Thyroid gland (tissue), 4 donors: Measurements from ENCODE around the gene FHIT. TPM values are rescaled to one million over a fixed set of nuclear protein-coding genes. Genes with fewer than 3 reads are reported as not detected.
A peak's percentile ranks its signal among the peaks of the same experiment; 100 is the strongest.

ENCODE experiments used
- DNase-seq, 2 donors: peaks; one replicate each; pipeline ENCODE4 v3.0.0-alpha.2; 2019
- H3K27ac ChIP-seq, 3 donors: fragments of 200-600 bp; sonication (generic); 1 replicate in 2 of 3; 2 replicates in 1 of 3; pipeline ENCODE4 v1.5.1; 2016 to 2019; ENCODE audit warnings: mild to moderate bottlenecking in 1 of 3, moderate library complexity in 1 of 3
- H3K27me3 ChIP-seq: fragments of 200-600 bp; sonication (generic); one replicate; pipeline ENCODE4 v1.5.1; 2019
- H3K36me3 ChIP-seq, 2 donors: fragments of 200-600 bp; sonication (generic); one replicate each; pipeline ENCODE4 v1.5.1; 2016 to 2019
- H3K4me1 ChIP-seq, 2 donors: fragments of 200-600 bp; sonication (generic); one replicate each; pipeline ENCODE4 v1.5.1; 2017 to 2019
- H3K4me3 ChIP-seq, 3 donors: fragments of 200-600 bp; sonication (generic); replicated peaks in 1 of 3; 1 replicate in 2 of 3; 2 replicates in 1 of 3; pipeline ENCODE4 v1.5.1; 2016; ENCODE audit warnings: mild to moderate bottlenecking in 1 of 3
- H3K9me3 ChIP-seq: fragments of 200-600 bp; sonication (generic); one replicate; pipeline ENCODE4 v1.5.1; 2017
- CTCF ChIP-seq, 6 experiments: fragments of 200-600 bp in 3 of 6; fragments of 450-650 bp in 3 of 6; sonication (generic) in 3 of 6; IDR thresholded peaks; one replicate each; pipeline ENCODE4 v1.5.1; 2016 to 2019; ENCODE audit warnings: antibody characterized with exemption in 6 of 6, mild to moderate bottlenecking in 2 of 6, inconsistent platforms in 1 of 6, moderate library complexity in 1 of 6
- POLR2A ChIP-seq, 2 donors: fragments of 450-650 bp; IDR thresholded peaks; one replicate each; pipeline ENCODE4 v1.6.1; 2017; ENCODE audit warnings: antibody characterized with exemption in 2 of 2, mild to moderate bottlenecking in 2 of 2, moderate library complexity in 1 of 2
- WGBS, 2 donors: methylation state at CpG; one replicate each; pipeline ENCODE4 v1.1.5; 2017; 5-methylcytosine and 5-hydroxymethylcytosine counted together
- intact Hi-C: fragments of 100-400 bp; cut with DNase I; formaldehyde crosslinking; loops from one replicate; pipeline ENCODE4 v1.15.1; 2023
- total RNA-seq, 4 donors: library from RNA; depleted of rRNA; stranded (reverse); fragments of >200 nt; gene quantifications; one replicate each; pipeline ENCODE4 v1.2.3, GENCODE V29; 2016

Gene FHIT
- total RNA-seq, 4 donors from 2014 or later = 12.2 to 18.9 (median 16.2) TPM

DNA sequence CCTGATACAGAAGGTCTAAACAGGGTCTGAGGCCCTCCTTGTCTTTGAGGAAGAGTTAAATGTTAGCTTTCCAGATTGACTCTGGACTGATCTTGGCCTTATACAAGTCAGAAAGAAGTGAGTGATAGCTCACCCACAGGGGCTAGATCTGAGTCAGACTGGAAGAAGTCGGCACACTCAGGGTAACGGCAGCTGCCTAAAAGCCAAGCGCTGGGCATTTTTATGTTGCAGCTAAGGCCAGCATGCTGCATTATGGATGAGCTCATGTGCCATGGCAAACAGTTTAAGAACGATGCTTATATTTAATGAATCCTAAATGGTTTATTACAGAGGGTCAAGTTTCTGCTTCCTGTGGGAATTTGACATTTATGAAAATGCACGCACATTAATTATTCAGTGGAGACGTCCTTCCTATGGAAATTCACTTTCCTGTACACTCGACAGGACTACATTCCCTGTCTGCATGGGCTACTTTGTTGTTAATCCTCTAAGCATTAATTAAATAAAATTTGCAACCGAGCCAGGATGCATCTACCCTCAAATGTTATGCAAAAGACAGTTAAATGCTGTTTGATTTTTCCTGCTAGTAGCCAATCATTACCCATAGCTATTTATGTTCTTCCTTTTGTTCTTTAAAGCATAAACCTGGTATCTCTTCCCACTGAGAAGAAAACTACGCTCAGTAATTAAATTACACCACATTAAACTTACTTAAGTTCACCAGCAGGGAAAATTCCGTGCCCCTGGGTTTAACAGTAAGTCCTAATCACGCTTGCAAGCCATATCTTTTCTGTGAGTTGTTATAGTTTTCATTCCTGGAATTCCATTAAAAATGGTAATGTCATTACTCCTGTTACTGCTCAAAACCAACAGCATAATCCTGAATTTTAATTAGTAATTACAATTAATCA, 1438.8 kb downstream of the FHIT start:
- intact Hi-C loops = no loop called here
- no peak for DNase-seq
- Histone ChIP-seq H3K4me3 (no peak overlapping the region), H3K27ac (no peak overlapping the region), H3K27me3 (no peaks in the 10 kb centered on the region), H3K4me1 (no peaks in the 10 kb centered on the region), H3K36me3 (no peaks in the 10 kb centered on the region), H3K9me3 (no peaks in the 10 kb centered on the region)
- no peak for TF ChIP-seq POLR2A (IDR thresholded peaks at IDR 0.05)
- no peak for TF ChIP-seq CTCF (IDR thresholded peaks at IDR 0.05)
- 85 to 86% methylated on average over 11 of the region's 11 CpGs for whole genome bisulfite sequencing, 2 donors

DNA sequence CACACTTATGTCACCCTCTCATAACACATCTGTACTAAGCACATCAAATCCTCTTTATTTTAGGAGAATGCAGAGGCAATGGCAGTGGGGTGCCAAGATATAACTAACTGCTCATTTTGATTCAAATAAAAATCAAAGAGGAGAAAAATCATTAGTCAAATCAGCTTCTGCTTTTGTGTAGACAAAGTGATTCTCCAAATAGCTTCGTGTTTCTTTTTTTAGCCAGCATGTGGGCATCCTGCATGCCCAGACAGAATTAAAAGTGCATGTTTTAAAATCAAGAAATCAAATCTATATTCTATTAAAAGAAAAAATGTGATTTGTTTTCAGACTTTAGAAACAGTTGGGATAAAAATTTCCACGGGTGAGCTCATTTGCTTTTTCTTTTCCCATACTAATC, 1440.1 kb downstream of the FHIT start:
- no peak overlapping the region for H3K4me3 ChIP-seq
- no peaks in the 10 kb centered on the region for H3K27me3 ChIP-seq
- intact Hi-C loops = no loop called here
- no peak overlapping the region for H3K27ac ChIP-seq
- no peaks in the 10 kb centered on the region for H3K36me3 ChIP-seq
- TF ChIP-seq POLR2A (IDR thresholded peaks at IDR 0.05) = no peak
- no peak for TF ChIP-seq CTCF (IDR thresholded peaks at IDR 0.05)
- WGBS, 2 donors = 73 to 79% methylated on average over 2 of the region's 2 CpGs
- no peaks in the 10 kb centered on the region for H3K4me1 ChIP-seq
- no peaks in the 10 kb centered on the region for H3K9me3 ChIP-seq
- DNase-seq = no peak

DNA sequence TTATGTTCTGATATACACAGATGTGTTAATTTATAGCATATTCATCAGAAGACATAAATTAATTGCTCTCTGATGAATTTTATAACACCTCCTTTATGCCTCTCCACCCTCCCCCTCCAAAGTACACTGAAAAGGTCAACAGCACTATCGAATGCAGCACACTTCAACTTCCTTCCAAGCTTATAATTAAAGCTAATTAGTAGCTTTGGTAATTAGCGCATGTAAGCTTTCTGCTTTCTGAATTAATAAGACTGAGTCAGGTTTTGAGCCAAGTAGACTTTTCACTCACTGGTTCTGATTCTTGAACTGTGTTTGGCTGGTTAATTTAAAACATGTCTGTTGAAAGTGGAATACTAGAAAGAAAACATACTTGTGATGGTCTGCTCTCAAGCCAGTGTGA, 1440.6 kb downstream of the FHIT start:
- H3K4me3 ChIP-seq = no peak overlapping the region
- intact Hi-C loops = no loop called here
- H3K27ac ChIP-seq = no peak overlapping the region
- no peaks in the 10 kb centered on the region for H3K27me3 ChIP-seq
- no peak for TF ChIP-seq POLR2A (IDR thresholded peaks at IDR 0.05)
- no peak for TF ChIP-seq CTCF (IDR thresholded peaks at IDR 0.05)
- no peak for DNase-seq
- H3K4me1 ChIP-seq = no peaks in the 10 kb centered on the region
- H3K9me3 ChIP-seq = no peaks in the 10 kb centered on the region
- 80 to 86% methylated on average over 2 of the region's 2 CpGs for WGBS, 2 donors
- H3K36me3 ChIP-seq = no peaks in the 10 kb centered on the region

- H3K4me3 ChIP-seq = no peak overlapping the region
- no peaks in the 10 kb centered on the region for H3K27me3 ChIP-seq
- no peaks in the 10 kb centered on the region for H3K36me3 ChIP-seq
- DNase-seq = no peak
- peak in 1 of 6 experiments; percentile 24 for TF ChIP-seq CTCF (IDR thresholded peaks at IDR 0.05)
- TF ChIP-seq POLR2A (IDR thresholded peaks at IDR 0.05) = no peak
- 82 to 90% methylated on average over 8 of the region's 8 CpGs for WGBS, 2 donors
- intact Hi-C loops = no loop called here
- H3K4me1 ChIP-seq = no peaks in the 10 kb centered on the region
- H3K9me3 ChIP-seq = no peaks in the 10 kb centered on the region
- H3K27ac ChIP-seq = no peak overlapping the region
Observed at GRCh38 chr3:59809710-59810444, 1441.4 kb downstream of the FHIT start.

DNA sequence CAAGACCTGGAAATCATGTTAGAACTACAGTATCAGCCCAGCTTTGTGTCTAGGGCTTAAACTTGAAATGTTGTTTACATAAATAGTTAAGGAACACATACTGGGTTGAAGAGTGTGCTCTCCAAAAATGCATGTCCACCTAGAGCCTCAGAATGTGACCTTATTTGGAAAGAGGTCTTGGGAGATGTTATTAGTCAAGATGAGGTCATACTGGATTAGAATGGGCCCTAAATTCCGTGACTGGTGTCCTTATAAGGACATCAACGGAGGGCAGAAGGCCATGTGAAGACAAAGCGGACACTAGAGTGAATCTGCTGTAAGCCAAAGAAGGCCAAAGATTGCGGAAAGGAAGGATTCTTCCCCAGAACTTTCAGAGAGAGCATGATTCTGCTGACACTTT, 1442.2 kb downstream of the FHIT start:
- 72 to 82% methylated on average over 4 of the region's 4 CpGs for WGBS, 2 donors
- TF ChIP-seq POLR2A (IDR thresholded peaks at IDR 0.05) (no peak), CTCF (IDR thresholded peaks at IDR 0.05) (no peak)
- Histone ChIP-seq H3K27ac (no peak overlapping the region), H3K4me1 (no peaks in the 10 kb centered on the region), H3K9me3 (no peaks in the 10 kb centered on the region), H3K36me3 (no peaks in the 10 kb centered on the region), H3K4me3 (no peak overlapping the region), H3K27me3 (no peaks in the 10 kb centered on the region)
- no peak for DNase-seq
- intact Hi-C loops = no loop called here
